Subcutaneous adipose tissue (tissue), 4 donors: ENCODE data around the gene LSM10. TPM values are rescaled to one million over a fixed set of nuclear protein-coding genes. Genes with fewer than 3 reads are reported as not detected.

Source experiments
- total RNA-seq, 4 donors: library from RNA; depleted of rRNA; stranded (reverse); fragments of >200 nt; gene quantifications; one replicate each; pipeline ENCODE4 v1.1.0, GENCODE V29; 2016
- TF ChIP-seq, protein P1 (sequence below): fragments of 450-650 bp; IDR thresholded peaks from one replicate; pipeline ENCODE4 v1.5.1; 2016; ENCODE audit warnings: low read depth, mild to moderate bottlenecking, control low read depth, antibody characterized with exemption, moderate library complexity

The LSM10 gene
- total RNA-seq, 4 donors from 2014 or later, result 39.4 to 53.5 (median 45.6) TPM

DNA sequence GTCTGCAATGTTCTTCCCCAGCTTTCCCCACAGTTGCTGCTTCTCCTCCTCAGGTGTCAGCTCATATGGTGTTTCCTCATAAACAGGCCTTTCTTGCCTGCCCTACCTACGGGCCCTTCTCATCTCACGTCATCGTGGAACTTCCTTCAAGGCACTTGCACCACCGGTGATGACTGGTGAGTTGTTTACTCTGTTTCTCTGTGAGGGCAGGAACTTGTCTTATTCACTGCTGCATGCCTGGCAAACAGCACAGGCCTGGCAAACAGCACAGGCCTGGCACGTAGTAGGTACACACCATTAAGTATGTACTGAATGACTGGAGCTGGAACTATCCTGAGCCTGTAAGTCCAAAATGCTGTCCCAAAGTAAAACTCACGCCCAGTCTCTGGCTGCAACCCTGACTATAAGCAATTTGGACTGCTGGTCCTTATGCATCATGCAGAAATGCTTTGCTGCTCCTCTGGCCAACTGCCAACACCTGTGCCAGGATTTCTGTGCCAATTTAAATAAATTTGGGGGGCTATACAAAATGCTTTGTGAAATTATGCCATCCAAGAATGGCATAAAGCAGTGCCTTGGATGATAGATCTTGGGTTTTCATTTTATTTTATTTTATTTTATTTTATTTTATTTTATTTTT, 37.7 kb downstream of the LSM10 start:
- TF ChIP-seq, protein P1, sequence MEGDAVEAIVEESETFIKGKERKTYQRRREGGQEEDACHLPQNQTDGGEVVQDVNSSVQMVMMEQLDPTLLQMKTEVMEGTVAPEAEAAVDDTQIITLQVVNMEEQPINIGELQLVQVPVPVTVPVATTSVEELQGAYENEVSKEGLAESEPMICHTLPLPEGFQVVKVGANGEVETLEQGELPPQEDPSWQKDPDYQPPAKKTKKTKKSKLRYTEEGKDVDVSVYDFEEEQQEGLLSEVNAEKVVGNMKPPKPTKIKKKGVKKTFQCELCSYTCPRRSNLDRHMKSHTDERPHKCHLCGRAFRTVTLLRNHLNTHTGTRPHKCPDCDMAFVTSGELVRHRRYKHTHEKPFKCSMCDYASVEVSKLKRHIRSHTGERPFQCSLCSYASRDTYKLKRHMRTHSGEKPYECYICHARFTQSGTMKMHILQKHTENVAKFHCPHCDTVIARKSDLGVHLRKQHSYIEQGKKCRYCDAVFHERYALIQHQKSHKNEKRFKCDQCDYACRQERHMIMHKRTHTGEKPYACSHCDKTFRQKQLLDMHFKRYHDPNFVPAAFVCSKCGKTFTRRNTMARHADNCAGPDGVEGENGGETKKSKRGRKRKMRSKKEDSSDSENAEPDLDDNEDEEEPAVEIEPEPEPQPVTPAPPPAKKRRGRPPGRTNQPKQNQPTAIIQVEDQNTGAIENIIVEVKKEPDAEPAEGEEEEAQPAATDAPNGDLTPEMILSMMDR, result no peak

- TF ChIP-seq, protein P1, result no peak
Observed at GRCh38 chr1:36359383-36359782, 38.3 kb downstream of the LSM10 start.

- TF ChIP-seq, protein P1, result no peak
Observed at GRCh38 chr1:36358514-36359084, 39.1 kb downstream of the LSM10 start.

GRCh38 chr1:36355811-36356210, 41.9 kb downstream of the LSM10 start:
- TF ChIP-seq, protein P1, result no peak

GRCh38 chr1:36354486-36354885, 43.2 kb downstream of the LSM10 start:
- TF ChIP-seq, protein P1, result no peak

- TF ChIP-seq, protein P1, result no peak
Observed at GRCh38 chr1:36352910-36353878, 44.5 kb downstream of the LSM10 start.
